SH-SY5Y (cell line): ENCODE measurements around the gene CTXND1.

ENCODE experiments used
- GATA2 ChIP-seq: IDR thresholded peaks from 2 replicates; pipeline ENCODE4 v1.6.1; 2011; ENCODE audit warnings: mild to moderate bottlenecking, low read depth, low read length
- GATA3 ChIP-seq: IDR thresholded peaks from 2 replicates; pipeline ENCODE4 v1.6.1; 2011; ENCODE audit warnings: low read depth, mild to moderate bottlenecking, low read length, moderate library complexity

DNA sequence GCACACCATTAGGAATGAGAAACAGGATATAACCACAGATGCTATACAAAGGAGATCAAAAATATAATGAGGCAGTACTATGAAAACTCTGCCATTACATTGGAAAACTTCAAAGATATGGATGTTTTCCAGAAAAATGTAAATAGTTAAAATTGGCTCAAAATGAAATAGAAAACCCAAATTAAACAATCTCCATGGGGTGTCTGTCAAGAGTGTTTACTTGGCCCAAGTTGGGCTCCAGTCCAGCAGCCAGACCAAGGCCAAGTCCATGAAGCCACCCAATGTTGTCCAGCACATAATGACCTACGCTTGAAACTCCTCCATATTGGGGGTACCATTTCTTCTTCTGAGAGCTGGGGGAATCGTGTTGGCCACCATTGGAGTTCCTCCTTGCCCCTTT is 37.1 kb downstream of the CTXND1 start:
- TF ChIP-seq GATA2: no peak
- no peak for TF ChIP-seq GATA3
